Measurements from ENCODE around the gene AKAP9.
"Not testable (repeated sequence)": the region's sequence is repeated elsewhere in the genome, so short reads cannot be mapped to it uniquely, and the experiment has no call there.

Gene AKAP9

DNA sequence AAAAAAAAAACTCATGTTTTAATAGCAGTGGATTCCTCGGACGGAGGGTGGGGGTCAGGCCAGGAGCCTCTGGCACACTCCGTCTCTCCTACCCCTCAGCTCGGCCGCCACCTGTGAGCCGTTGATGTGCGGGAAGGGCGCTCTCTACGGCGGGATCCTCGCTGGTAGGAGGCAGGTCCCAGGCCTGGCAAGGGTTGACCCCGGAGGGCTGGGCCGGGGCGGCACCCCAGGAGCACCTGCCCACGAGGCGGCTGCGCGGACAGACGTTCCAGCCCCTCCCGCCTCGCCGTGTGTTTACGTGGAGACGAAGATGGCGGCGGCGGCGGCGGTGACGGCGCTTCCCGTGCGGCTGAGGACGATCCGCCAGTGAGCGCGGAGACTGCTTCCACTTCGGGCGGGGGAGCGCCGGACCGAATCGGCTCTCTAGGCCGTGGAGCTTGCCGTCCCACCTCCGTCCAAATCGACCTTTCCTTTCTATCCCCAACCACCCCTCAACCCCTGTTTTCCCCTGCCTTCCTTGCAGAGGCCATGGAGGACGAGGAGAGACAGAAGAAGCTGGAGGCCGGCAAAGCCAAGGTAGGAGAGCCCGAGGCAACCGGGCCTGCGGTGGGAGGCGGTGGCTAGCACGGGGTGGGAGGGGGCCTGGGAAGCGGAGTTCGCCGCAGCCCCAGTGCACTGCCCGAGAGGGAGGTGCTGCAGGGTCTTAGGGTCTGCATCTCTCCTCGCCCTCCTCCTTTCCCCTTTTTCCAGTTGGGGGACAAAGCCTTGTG lies at the start of gene AKAP9:
TSS of gene AKAP9 (plus strand) at position 291 of the 770 bp plus-strand sequence. CDS start at position 529, 238 bp downstream.
- DNase-seq: peak; percentile 76

DNA sequence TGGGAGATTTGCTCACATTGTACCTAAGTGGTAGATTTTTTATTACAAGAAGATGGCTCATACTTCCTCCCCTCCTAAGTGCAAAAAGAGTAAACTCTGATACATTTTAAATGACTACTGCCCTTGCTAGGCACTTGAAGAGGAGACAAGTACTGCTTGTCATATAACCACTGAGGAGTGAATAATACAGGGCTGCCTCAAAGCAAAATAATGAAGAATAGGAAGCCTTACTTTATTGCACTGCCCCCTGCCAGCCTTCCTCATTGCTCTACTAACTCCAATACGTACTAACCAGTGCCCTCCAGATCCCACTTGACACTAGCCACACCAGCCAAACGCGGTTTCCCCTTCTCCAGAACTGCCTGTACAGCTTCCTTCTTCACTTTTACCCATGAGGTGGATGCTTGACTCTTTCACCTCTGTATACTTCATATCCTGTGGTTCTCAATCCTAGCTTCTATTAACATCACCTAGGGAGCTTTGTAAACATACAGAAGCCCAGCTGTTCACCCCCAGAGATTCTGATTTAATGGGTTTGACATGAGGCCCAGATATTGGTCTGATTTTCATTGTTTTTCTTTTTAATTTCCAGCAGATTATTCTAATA lies 48.5 kb upstream of the AKAP9 start:
- DNase-seq: no peak

DNA sequence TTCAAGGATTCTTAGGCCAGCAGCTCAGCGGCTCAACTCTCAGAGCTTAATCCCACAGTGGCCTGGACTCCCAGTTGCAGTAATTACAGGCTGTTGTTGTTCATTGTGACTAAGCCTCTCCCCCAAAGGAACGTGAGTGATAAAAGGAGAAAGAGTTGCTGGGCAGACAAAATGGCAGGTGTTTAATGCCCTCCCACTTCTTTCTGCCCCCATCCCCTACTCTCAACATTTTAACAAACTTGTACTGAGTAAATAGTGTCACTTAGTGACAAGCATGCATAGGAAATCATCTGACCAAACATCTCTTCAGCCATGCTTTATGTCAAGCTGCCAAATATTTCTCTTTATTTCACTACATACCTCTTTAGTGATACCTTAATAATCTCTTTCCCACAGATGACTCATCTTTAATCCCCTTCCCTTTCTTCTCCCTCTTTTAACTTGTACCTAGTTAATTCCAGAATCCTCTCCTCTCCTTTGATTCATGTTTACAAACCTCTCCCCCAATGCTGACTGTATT lies 47.8 kb upstream of the AKAP9 start:
- no peak for DNase-seq

DNA sequence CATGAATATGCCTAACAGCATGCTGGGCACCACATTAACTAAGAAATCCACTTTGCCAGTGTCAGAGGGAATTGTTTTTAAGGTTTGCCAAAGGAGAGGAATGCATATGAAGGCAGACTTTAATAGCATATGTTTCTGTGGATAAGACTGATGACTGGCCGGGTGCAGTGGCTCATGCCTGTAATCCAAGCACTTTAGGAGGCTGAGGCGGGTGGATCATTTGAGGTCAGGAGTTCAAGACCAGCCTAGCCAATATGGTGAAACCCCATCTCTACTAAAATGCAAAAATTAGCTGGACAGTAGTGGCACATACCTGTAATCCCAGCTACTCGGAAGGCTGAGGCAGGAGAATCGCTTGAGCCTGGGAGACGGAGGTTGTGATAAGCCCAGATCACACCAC lies 47.0 kb upstream of the AKAP9 start:
- not testable (repeated sequence) for DNase-seq

DNA sequence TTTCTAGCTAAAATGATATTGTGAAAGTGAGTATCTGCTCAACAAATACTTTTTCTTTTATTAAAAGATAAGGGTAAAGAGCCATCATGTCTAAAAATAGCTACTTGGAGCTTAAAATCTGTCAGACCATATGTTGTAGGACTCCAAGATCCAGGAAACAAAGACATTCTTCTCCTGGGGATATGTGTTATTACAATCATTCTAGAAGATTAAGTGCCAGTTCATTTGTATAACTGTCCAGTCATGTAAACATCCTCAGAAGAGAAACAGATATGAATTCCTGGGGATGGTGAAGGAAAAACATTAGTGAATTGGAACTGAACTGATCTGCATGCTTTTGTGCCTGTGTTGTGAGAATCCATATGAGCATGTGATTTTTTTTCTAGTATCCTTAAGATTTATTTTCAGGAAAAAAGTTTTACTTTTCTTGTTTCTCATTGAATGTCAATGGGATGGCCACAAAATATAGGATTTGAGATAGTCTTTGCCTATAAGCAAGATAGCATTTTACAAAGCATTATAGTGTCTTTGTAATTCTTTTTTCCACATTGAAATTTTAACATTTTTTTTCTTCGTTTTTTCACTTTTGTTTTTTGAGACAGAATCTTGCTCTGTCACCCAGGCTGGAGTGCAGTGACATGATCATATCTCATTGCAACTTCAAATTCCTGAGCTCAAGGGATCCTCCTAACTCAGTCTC lies 45.7 kb upstream of the AKAP9 start:
- no peak for DNase-seq

DNA sequence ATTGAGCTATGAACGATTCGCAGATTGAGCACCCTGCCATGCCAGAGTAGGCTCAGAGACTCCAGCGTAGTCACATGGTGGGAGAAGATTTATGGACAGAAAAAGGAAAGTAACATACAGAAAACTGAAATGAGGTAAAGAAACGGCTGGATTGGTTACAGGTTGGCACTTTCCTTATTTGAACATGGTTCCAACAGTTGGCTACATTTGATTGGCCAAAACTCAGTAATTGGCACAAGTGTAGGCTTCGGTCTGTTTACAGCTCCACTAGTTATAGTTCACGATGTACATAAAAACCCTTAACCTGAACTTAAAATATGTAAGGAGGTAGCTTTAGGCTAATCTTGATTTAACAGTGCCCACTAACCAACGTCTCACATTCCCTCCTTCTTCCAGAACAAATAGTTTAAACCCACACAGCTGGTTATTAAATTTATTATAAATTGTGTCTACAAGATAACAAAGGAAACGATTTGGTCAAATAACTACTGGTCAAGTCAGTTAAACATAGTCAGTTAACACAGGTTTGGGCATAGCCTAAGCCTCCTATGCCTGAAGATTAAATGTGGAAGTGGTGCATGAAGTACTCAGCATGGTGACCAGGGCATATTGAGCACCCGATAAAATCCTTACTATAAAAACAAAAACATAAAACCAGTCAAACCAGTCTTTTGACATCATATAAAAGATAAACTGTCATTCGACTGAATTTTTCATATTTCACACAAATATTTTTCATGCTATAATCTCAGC lies 42.2 kb upstream of the AKAP9 start:
- DNase-seq: no peak

DNA sequence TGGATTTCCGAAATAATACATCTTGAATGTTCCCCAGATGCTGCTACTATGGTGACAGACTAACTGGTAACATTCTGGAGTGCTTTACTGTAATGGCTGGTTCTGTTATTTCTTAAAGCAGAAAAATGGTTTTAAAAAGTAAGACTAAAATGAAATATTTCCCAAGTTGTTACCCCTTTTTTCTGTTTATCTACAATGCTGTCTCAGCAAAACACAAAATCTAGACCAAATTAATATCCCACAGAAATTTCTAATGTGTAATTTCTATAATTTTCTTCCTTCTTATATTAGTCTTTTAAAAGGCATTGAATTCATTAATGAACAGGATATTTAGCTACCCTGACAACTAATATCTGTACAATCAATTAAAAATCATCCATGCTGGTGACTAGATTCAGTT lies 41.1 kb upstream of the AKAP9 start:
- no peak for DNase-seq

DNA sequence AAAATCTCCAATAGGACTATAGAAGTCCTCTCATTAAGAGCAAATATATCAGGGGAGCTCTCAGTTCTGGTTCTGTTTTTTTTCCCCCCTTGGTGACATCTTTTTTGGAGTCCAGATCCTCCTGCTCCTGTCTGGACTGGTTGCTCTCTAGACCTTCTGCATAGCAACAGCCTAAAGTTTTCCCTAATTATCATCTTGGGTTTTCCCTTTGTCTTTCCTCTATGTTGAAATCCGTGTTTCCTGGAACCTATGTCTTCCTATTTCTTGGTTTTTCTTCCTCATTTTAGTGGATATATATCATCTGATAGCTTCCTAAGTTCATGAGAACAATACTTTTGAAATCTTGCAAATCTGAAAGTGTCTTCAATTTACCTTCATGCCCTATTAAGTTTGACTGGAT lies 30.5 kb upstream of the AKAP9 start:
- DNase-seq: no peak

DNA sequence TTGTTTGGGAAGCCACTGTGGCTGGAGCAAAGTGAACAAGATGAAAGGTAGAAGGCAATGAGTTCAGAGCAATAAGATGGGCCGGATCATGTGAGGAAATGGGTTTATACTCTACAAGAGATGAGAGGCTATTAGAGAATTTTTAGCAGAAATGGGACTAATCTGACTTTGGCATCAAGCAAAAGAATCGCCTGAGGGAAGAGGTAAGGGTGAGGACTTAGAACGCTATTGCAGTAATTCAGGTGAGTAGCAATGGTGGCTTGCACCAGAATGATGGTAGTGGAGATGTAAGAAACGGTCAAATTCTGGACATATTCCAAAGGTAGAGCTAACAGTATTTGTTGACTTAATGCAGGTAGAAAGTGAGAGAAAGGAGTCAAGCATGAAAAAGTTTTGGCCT lies 29.5 kb upstream of the AKAP9 start:
- no peak for DNase-seq

DNA sequence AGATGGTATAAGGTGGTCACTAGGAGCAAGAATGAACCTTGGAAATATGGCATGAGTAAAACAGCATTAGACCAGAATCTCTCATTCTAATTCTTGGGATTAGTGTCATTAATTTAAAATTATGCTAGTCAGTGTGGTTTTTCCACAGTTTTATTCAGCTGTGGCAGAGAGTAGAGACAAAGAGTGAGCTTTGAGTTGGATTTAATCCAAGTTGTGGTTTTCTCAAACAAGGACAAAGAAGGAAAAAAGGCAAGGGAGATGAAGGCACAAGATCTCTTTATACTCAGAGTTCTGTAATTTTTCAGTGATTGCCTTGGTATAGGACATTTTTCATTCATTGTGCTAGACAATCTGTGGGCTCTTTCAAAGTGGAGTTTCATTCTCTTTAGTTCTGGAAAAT lies 28.2 kb upstream of the AKAP9 start:
- DNase-seq: no peak

DNA sequence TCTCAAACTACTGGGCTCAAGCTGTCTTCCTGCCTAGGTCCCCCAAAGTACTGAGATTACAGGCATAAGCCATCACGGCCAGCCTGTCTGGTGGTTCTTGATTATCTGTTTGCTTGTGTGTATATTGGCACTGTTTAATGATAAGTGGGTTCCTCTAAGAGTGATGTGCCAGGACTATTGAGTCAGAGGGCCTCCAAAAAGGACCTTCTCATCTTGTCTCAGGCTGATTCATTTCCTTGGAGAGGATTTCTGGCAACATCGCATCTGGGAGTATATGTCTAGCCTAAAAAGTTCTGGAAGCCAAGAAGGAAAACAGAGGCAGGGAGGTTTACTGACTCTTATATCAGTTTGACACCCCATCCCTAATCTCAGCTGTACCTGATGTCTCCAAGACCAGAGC lies 27.1 kb upstream of the AKAP9 start:
- DNase-seq: no peak

DNA sequence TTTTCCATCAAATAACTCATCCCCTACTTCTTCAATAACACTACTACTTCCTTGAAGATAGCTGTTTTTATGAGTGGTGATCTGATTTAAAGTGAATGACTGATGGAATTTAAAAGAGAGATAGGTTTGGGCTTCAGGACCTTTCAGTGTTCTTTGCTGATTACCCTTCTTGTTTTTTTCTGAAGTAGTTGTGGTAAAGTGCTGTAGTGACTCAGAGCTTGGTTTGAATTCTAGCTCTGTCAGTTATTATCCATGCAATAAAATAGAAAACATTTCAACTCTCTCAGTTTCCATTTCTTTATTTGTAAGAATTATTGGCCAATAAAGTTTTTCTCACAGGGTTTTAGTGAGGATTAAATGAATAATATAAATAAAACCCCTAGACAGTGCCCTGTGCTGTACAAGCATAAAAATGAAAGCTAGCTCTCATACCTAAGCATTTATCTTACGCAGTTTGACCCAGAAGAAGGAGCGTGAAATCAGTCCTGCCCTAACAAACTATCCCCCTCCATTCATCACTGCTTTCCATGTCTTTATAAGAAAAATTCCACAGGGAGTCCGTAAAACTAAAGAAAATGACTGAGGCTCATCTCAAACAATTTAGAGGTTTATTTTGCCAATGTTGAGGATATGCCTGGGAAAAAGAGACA lies 25.1 kb upstream of the AKAP9 start:
- no peak for DNase-seq

DNA sequence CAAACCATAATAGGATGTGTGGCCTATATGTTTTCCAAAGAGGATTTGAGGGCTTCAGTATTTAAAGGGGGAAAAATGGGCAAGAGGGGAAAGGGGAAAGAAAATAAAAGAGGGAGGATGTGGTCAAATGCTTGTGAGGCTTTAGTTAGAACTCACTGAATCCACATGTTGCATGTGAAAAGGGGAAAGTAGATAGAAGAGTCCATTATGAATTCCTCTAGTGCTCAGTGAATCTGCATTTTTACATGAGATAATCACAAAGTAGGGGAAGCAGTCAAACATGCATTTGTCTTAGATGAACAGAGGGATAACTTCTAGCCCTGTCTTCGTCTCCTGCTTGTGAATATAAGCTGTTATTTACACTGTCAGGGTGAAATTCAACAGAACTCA lies 24.6 kb upstream of the AKAP9 start:
- no peak for DNase-seq

DNA sequence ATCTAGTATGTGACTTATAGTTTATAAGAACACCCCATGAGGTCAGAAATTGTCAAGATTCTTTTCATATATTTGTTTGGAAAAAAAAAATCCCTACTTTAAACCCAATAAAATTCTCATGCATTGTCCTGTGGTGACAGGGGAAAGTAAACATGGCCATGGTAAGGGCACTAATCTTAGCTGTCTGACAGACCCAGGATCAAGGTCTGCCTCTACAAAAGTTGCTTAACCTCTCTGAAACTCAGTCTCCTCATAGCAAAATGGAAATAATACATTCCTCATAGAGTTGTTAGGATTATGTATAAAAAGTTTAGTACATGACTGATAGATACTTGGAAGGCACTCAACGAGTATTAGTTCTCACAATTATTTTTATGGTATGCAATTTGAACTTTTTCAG lies 22.3 kb upstream of the AKAP9 start:
- no peak for DNase-seq

DNA sequence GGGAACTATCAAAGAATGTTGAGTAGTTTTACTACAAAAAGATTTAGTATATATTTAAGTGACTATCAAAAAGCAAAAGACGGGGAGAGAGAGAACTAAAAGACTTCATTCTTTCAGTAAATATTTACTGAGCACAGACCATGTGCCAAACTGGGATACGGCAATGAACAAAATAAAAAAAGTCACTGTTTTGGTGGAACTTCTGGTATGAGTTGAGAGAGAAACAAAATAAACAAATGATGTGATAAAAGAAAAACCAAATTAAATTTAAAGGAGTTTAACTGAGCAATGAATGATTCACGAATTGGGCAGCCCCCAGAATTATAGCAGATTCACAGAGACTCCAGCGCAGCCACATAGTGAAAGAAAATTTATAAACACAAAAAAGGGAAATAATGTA lies 17.8 kb upstream of the AKAP9 start:
- no peak for DNase-seq

DNA sequence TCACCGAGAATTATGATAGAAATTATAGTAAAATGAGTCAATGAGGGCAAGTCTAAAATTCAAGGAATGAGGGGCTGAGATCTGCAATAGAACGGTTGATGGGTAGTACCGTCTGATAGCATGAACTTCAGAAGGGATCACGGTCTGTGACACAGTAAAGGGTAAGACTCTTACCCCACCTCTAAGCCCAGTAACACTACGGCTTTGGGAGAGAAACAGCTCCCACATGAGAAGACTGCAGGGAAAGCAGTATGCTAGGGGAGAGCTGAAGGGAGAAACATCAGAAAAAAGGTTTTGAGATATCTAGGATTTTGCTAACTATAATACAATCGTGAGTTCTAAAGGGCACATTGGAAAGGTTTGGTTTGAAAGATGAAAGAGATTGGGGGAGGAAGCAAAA lies 12.8 kb upstream of the AKAP9 start:
- DNase-seq: no peak

DNA sequence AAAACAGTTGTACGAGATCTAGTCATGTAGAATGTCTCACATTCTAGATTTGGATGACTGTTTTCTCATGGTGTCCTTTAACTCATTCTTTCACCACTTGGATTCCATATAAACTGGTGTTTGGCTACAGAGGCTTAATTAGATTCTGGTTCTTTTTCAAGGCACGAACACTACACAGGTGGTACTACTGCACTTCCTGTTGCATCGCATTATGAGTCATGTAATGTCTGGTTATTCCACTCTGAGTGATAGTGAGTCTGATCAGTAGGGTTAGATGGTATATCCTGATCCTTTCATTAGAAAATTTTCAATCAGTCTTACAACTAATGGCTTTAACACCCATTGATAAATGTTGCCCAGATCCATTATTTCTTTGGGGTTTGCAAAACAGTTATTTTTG lies 11.2 kb upstream of the AKAP9 start:
- DNase-seq: no peak

DNA sequence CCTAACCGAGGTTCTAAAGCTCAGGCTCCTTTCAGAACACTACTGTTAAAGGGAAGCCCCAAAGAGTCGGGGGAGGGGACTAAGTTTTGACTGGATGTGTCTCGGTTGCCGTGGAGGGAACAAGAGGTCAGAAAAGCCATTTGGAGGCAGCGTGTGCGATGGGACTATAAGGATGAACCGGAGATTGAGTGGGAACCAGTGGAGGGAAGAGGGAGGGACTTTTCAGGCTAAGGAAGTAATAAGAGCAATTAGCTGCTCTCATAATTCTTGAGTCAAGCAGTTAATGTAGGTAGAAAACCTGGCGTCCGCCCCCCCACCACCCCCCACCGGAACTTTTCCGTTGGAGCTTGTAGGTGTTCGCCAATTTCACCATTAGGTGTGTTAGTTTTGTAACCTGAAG lies 491 bp upstream of the AKAP9 start:
- DNase-seq: peak; percentile 38

DNA sequence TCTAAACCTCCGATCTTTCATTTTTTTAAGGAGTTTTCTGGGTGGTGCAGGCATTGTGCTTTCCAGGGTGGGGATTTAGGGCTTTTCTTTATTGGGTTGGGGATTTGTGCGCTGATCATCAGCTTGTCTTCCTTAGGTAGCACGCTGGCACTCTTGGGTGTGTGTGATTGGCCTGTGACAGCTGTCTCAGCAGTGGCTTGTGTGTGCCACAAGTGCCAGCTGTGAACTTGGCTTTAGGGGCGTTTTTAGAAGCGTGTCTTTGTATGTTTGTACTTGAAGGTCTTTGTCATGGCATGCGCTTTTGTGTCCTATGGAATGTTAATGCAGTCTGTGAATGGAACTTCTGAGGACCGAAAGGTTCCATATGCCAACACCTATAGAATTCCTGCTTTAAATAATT lies 788 bp downstream of the AKAP9 start:
- DNase-seq: peak; percentile 10

DNA sequence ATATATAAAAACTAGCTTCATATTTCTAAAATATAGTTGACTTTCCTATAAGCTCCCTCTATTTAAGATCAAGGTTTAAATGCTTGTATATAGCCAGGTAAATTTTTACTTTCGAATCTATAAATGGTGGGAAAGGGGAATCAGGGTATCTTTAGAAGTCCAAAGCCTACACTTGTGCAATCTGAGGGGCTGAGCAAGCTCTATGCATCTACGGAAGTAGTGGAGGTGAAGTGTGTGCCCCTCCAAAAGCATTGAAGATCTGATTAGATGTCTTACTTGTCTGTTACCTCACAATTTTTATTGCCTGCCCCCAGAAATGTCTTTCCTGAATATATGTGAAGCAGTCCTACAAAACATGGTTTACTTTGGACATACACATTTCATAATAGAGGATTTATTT lies 1.6 kb downstream of the AKAP9 start:
- DNase-seq: no peak

DNA sequence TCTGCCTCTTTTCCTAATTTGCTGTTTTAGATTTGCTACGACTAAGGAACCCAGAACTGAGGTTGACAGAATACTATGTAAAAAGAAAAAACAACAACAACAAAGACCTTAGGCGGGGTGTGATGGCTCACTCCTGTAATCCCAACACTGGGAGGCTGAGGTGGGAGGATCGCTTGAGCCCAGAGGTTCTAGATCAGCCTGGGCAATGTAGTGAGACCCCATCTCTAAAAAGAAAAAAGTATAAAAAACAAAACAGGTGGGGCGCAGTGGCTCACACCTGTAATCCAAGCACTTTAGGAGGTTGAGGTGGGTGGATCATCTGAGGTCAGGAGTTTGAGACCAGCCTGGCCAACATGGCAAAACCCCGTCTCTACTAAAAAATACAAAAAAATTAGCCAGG lies 4.3 kb downstream of the AKAP9 start:
- DNase-seq: not testable (repeated sequence)

DNA sequence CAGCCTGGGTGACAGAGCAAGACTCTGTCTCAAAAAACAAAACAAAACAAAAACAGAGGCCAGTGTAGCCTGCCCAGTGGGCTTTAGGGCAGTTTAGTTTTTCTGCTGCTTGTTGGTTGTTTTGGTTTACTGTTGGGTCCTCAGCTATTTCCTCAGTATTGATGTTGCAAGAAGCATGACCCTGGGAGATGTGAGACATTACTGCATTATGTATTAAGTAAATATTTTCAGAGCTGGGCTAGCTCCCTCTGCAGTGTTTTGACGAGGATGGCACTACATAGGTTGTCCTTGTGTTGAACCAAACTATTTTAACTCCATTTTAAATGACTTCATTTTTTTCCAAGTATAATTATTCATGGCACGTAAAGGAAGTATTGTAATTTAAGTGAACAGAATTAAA lies 4.8 kb downstream of the AKAP9 start:
- no peak for DNase-seq

DNA sequence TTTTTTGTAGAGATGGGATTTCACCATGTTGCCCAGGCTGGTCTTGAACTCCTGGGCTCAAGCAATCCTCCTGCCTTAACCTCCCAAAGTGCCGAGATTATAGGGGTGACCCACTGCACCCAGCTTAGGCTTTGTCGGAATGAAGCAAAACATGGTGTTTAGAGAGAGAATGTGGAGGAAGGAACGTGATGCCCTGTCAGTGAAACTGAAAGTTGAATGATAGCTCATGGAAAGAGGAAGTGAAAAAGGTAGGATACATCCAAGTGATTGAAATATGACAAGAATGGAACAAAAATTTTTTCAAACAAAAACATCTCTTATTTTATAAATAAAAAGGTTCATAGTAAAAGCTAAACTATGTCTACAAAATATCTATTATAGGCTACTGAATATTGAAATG lies 5.9 kb downstream of the AKAP9 start:
- DNase-seq: no peak

Measured in NCI-H1436 (cell line).